Right lung (tissue), 5 donors: Measurements from ENCODE around the gene SLC44A3. TPM values are rescaled to one million over a fixed set of nuclear protein-coding genes. Genes with fewer than 3 reads are reported as not detected.
A peak's percentile ranks its signal among the peaks of the same experiment; 100 is the strongest.

Source experiments
- DNase-seq, 2 donors: peaks; one replicate each; pipeline ENCODE4 v3.0.0-alpha.2; 2013
- polyA plus RNA-seq, 5 donors: library from polyadenylated mRNA; unstranded; fragments of 120-200 nt; gene quantifications; one replicate each; pipeline versions ENCODE4 v1.2.1 to v1.2.3, GENCODE V29; 2013; ENCODE audit warnings: inconsistent platforms in 1 of 5, low replicate concordance in 1 of 5; ENCODE audit not compliant: insufficient read length in 5 of 5, insufficient read depth in 1 of 5

The SLC44A3 gene
- polyA plus RNA-seq, 5 donors: 29.3 to 52.6 (median 43.4) TPM

GRCh38 chr1:94906382-94906781, 86.2 kb downstream of the SLC44A3 start:
- no peak for DNase-seq

GRCh38 chr1:94907136-94907535, 87.0 kb downstream of the SLC44A3 start:
- DNase-seq: no peak

GRCh38 chr1:94908190-94908589, 88.0 kb downstream of the SLC44A3 start:
- DNase-seq: no peak

GRCh38 chr1:94908965-94909364, 88.8 kb downstream of the SLC44A3 start:
- no peak for DNase-seq

GRCh38 chr1:94909486-94909885, 89.3 kb downstream of the SLC44A3 start:
- DNase-seq: no peak

- DNase-seq: no peak
Measured at GRCh38 chr1:94912263-94913184, 92.4 kb downstream of the SLC44A3 start.

- no peak for DNase-seq
Measured at GRCh38 chr1:94917251-94917650, 97.1 kb downstream of the SLC44A3 start.

GRCh38 chr1:94919241-94920030, 99.3 kb downstream of the SLC44A3 start:
- DNase-seq: no peak

- no peak for DNase-seq
Measured at GRCh38 chr1:94920061-94920460, 99.9 kb downstream of the SLC44A3 start.

- no peak for DNase-seq
Measured at GRCh38 chr1:94921977-94922376, 101.8 kb downstream of the SLC44A3 start.

GRCh38 chr1:94922761-94923331, 102.7 kb downstream of the SLC44A3 start:
- no peak for DNase-seq

- peak in 1 of 2 donors; percentile 40 for DNase-seq
Measured at GRCh38 chr1:94925004-94925403, 104.8 kb downstream of the SLC44A3 start.

GRCh38 chr1:94925561-94926125, 105.5 kb downstream of the SLC44A3 start:
- peak; percentile 87 to 92 for DNase-seq

- peak; percentile 70 to 74 for DNase-seq
Measured at GRCh38 chr1:94926126-94926914, 106.2 kb downstream of the SLC44A3 start.

- DNase-seq: peak; percentile 93
Measured at GRCh38 chr1:94926915-94927404, 106.8 kb downstream of the SLC44A3 start, which contains the start of gene CNN3. Gene CNN3 (minus strand): TSS chr1:94927110. CDS start chr1:94926894, 216 bp downstream.

GRCh38 chr1:94927405-94928175, 107.4 kb downstream of the SLC44A3 start:
- DNase-seq: no peak

GRCh38 chr1:94928293-94928939, 108.3 kb downstream of the SLC44A3 start:
- no peak for DNase-seq

GRCh38 chr1:94929351-94930217, 109.4 kb downstream of the SLC44A3 start:
- DNase-seq: no peak
